GM12865 (cell line): ENCODE data around the gene GABPB1.

Experiments
- DNase-seq: peaks from one replicate; pipeline ENCODE4 v3.0.0; 2010; ENCODE audit warnings: low read depth
- H3K4me3 ChIP-seq: 2 replicates; pipeline ENCODE4 v1.5.1; 2011; ENCODE audit warnings: mild to moderate bottlenecking, low read depth, low read length, control low read depth
- CTCF ChIP-seq: IDR thresholded peaks from 2 replicates; pipeline ENCODE4 v1.5.1; 2011; ENCODE audit warnings: low read length, control low read depth, low read depth, inconsistent platforms; ENCODE audit not compliant: insufficient read depth; ENCODE audit errors: missing control alignments

The GABPB1 gene

GRCh38 chr15:50257332-50257731 lies 97.7 kb downstream of the GABPB1 start:
- DNase-seq: no peak
- H3K4me3 ChIP-seq: no peak overlapping the region
- TF ChIP-seq CTCF: no peak

DNA sequence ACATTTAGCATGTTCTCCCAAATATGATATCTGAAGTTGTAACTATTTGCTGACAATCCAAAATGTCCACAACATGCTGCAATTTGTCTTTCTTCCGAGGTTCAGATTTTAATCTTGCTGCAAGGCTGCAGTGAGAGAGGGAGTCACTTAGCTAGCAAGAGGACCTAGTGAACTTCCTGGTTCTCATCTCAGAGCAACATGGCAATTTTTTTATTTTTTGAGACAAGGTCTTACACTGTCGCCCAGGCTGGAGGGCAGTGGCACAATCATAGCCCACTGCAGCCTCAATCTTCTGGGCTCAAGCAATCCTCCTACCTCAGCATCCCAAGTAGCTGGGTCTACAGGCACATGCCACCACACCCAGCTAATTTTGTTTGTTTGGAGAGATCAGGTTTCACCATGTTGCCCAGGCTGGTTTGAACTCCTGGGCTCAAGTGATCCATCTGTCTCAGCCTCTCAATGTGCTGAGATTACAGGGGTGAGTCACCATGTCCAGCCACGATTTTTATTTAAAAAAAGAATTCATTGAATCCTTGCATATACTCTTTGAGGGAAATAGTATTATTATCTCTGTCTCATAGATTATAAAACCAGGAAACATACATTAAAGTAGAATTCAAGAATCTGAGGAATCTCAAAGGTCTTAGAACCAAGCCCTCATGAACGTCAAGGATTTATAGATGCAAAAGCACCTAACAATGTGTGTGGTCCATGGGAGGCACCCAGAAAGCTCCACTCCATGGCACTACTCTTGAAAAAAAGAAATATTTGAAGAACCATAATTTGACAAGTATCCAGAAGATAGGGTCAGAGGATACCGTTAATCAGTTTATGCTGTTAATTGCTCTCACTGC lies 98.6 kb downstream of the GABPB1 start:
- DNase-seq: no peak
- no peak overlapping the region for H3K4me3 ChIP-seq
- TF ChIP-seq CTCF: no peak

- no peak for DNase-seq
- H3K4me3 ChIP-seq: no peak overlapping the region
- no peak for TF ChIP-seq CTCF
These were observed 102.4 kb downstream of the GABPB1 start for GRCh38 chr15:50252556-50252955.

DNA sequence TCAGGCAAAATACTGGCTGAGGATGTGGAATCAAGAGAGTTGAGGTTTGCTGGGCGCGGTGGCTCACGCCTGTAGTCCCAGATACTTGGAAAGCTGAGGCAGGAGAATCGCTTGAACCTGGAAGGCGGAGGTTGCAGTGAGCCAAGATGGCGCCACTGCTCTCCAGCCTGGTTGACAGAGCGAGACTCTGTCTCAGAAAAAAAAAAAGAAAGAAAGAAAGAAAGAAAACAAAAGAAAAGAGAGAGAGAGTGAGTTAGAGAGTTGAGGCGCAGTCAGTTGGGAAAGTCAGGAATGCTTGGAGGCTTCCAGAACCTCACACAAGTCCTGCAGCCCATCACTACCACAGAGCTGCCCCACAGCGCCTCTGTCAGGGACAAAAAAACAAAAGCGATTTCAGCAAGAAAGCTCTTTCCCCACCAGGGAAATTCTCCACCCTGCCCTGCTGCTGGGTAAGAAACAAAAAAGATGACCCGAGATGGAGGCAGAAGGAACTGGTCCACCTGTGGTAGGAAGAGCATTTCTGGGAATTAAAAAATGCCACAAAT lies 103.3 kb downstream of the GABPB1 start:
- no peak overlapping the region for H3K4me3 ChIP-seq
- TF ChIP-seq CTCF: no peak
- no peak for DNase-seq

DNA sequence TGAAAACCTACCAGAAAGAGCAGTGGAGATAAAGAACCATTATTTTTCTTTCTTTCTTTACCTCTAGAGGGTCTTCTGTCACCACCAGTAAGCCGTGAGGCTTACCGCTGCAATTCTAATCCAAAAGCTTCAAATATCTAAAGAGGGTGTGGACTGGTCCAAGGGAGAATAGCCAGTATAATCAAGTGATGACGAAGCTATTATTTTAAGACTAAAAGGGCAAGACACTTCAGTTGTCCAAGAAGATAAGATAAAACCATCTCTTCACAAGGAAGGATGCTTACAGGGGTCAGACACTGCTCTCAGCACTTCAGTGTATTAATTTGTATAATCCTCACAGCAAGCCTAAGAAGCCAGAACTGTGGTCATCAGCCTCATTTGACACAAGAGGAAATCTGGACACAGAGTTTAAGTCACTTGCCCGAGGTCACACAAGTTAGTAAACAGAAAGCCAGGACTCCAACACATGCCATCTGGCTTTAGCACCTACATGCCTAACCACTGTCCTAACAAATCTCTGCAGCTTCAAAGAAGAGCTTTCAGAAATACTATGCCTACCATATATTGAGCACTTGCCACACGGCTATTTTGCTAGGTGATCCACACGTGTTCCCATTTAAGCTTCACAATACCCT lies 104.1 kb downstream of the GABPB1 start:
- no peak overlapping the region for H3K4me3 ChIP-seq
- peak; percentile 9 for DNase-seq
- no peak for TF ChIP-seq CTCF

- no peak for DNase-seq
- TF ChIP-seq CTCF: no peak
- H3K4me3 ChIP-seq: no peak overlapping the region
These were observed 105.3 kb downstream of the GABPB1 start for GRCh38 chr15:50249704-50250103.
